CD14-positive monocyte (primary cell): Measurements from ENCODE around the gene IMMP2L. TPM values are rescaled to one million over a fixed set of nuclear protein-coding genes. Genes with fewer than 3 reads are reported as not detected.

Source experiments
- DNase-seq, 3 donors: peaks; one replicate each; pipeline ENCODE4 v3.0.0-alpha.2; 2011 to 2022
- H2AFZ ChIP-seq: 2 replicates; pipeline ENCODE4 v1.6.0; 2012; ENCODE audit warnings: mild to moderate bottlenecking, low read depth, low read length, inconsistent platforms; ENCODE audit not compliant: insufficient read depth, poor library complexity, severe bottlenecking
- H3K27ac ChIP-seq, 2 donors: 1 replicate in 1 of 2; 2 replicates in 1 of 2; pipeline ENCODE4 v1.5.1; 2012 to 2013; ENCODE audit warnings: low read length in 2 of 2, control low read depth in 1 of 2, inconsistent platforms in 1 of 2, low read depth in 1 of 2, mild to moderate bottlenecking in 1 of 2
- H3K27me3 ChIP-seq, 2 donors: one replicate each; pipeline versions ENCODE4 v1.6.0 to v1.6.1; 2011 to 2013; ENCODE audit warnings: low read length in 2 of 2; ENCODE audit not compliant: control insufficient read depth in 2 of 2, insufficient read depth in 2 of 2
- H3K36me3 ChIP-seq, 2 donors: replicated peaks in 1 of 2; 1 replicate in 1 of 2; 2 replicates in 1 of 2; pipeline versions ENCODE4 v1.5.1 to v1.6.1; 2012 to 2013; ENCODE audit warnings: low read length in 2 of 2, control low read depth in 1 of 2, inconsistent platforms in 1 of 2, mild to moderate bottlenecking in 1 of 2; ENCODE audit not compliant: insufficient read depth in 2 of 2, control insufficient read depth in 1 of 2
- H3K4me1 ChIP-seq, 2 donors: 1 replicate in 1 of 2; 2 replicates in 1 of 2; pipeline versions ENCODE4 v1.5.1 to v1.6.1; 2012 to 2013; ENCODE audit warnings: low read length in 2 of 2, control low read depth in 1 of 2, inconsistent platforms in 1 of 2, mild to moderate bottlenecking in 1 of 2, moderate library complexity in 1 of 2; ENCODE audit not compliant: insufficient read depth in 2 of 2, control insufficient read depth in 1 of 2
- H3K4me2 ChIP-seq: replicated peaks from 2 replicates; pipeline ENCODE3; 2012; ENCODE audit warnings: low read length, moderate library complexity, mild to moderate bottlenecking; ENCODE audit not compliant: poor library complexity, severe bottlenecking; ENCODE audit errors: extremely low read depth
- H3K4me3 ChIP-seq, 3 experiments: fragments of 200-600 bp in 1 of 3; sonication (generic) in 1 of 3; replicated peaks in 1 of 3; 1 replicate in 2 of 3; 2 replicates in 1 of 3; pipeline ENCODE4 v1.5.1; 2011 to 2013; ENCODE audit warnings: low read length in 3 of 3, mild to moderate bottlenecking in 3 of 3, control low read depth in 2 of 3, low read depth in 2 of 3, inconsistent platforms in 1 of 3, moderate library complexity in 1 of 3
- H3K79me2 ChIP-seq: 2 replicates; pipeline ENCODE4 v1.6.0; 2012; ENCODE audit warnings: mild to moderate bottlenecking, control low read depth, inconsistent platforms, low read length, moderate library complexity; ENCODE audit not compliant: insufficient read depth
- H3K9ac ChIP-seq: 2 replicates; pipeline ENCODE4 v1.6.0; 2017; ENCODE audit warnings: low read length, mild to moderate bottlenecking; ENCODE audit not compliant: insufficient read depth, poor library complexity, severe bottlenecking
- H3K9me3 ChIP-seq, 2 donors: replicated peaks in 1 of 2; 1 replicate in 1 of 2; 2 replicates in 1 of 2; pipeline versions ENCODE4 v1.5.1 to v1.6.1; 2012 to 2013; ENCODE audit warnings: low read length in 2 of 2, control low read depth in 1 of 2; ENCODE audit not compliant: control insufficient read depth in 1 of 2, insufficient read depth in 1 of 2
- H4K20me1 ChIP-seq: 2 replicates; pipeline ENCODE4 v1.6.0; 2012; ENCODE audit warnings: mild to moderate bottlenecking, low read length, control low read depth, moderate library complexity; ENCODE audit not compliant: insufficient read depth
- H3K27ac Mint-ChIP-seq, 7 donors: one replicate each; pipeline ENCODE4 v1.8.0; 2020; ENCODE audit warnings: mild to moderate bottlenecking in 7 of 7, mixed read lengths in 7 of 7, moderate library complexity in 6 of 7, inconsistent platforms in 2 of 7
- H3K27me3 Mint-ChIP-seq, 3 donors: one replicate each; pipeline ENCODE4 v1.8.0; 2021 to 2022; ENCODE audit warnings: low read depth in 3 of 3, mild to moderate bottlenecking in 3 of 3, mixed read lengths in 3 of 3, moderate library complexity in 3 of 3, inconsistent platforms in 1 of 3
- H3K36me3 Mint-ChIP-seq, 2 donors: one replicate each; pipeline ENCODE4 v1.8.0; 2020; ENCODE audit warnings: mixed read lengths in 2 of 2, inconsistent platforms in 1 of 2, mild to moderate bottlenecking in 1 of 2
- H3K4me1 Mint-ChIP-seq: one replicate; pipeline ENCODE4 v1.8.0; 2020; ENCODE audit warnings: mild to moderate bottlenecking, mixed read lengths
- H3K4me3 Mint-ChIP-seq, 2 donors: one replicate each; pipeline ENCODE4 v1.8.0; 2020; ENCODE audit warnings: mild to moderate bottlenecking in 2 of 2, mixed read lengths in 2 of 2, moderate library complexity in 1 of 2
- H3K9me3 Mint-ChIP-seq, 7 donors: one replicate each; pipeline ENCODE4 v1.8.0; 2020 to 2022; ENCODE audit warnings: mixed read lengths in 7 of 7, mild to moderate bottlenecking in 6 of 7, moderate library complexity in 6 of 7, inconsistent platforms in 2 of 7
- CTCF ChIP-seq: fragments of 200-600 bp; IDR thresholded peaks from one replicate; pipeline ENCODE4 v1.8.0; 2022; ENCODE audit warnings: antibody characterized with exemption, mild to moderate bottlenecking
- WGBS: methylation state at CpG from one replicate; pipeline ENCODE4 v1.1.5; 2013; ENCODE audit warnings: missing lambda C conversion rate; ENCODE audit not compliant: insufficient coverage; 5-methylcytosine and 5-hydroxymethylcytosine counted together
- intact Hi-C, 2 donors: fragments of 100-400 bp; cut with micrococcal nuclease; formaldehyde crosslinking; loops; one replicate each; pipeline versions ENCODE4 v1.15.0 to v1.15.1; 2023
- polyA plus RNA-seq, 3 donors: library from polyadenylated mRNA; depleted of rRNA in 1 of 3; unstranded in 2 of 3; stranded (reverse) in 1 of 3; fragments of 300-500 nt in 2 of 3; fragments of >200 nt in 1 of 3; fragmentation: Illumina TruSeq in 2 of 3; gene quantifications; 1 replicate in 2 of 3; 2 replicates in 1 of 3; pipeline ENCODE4 v1.2.3, GENCODE V29; 2012 to 2021

The IMMP2L gene
- polyA plus RNA-seq, 3 donors: 1.9 to 6.4 (median 6.2) TPM

- Mint-ChIP-seq H3K27me3 (peaks cover 0 to 2% (median 0%) of the 10 kb centered on the region in 3 donors), H3K9me3 (peaks cover 2 to 12% (median 7%) of the 10 kb centered on the region in 7 donors), H3K4me3 (no peak overlapping the region), H3K27ac (no peak overlapping the region), H3K36me3 (no peaks in the 10 kb centered on the region), H3K4me1 (no peaks in the 10 kb centered on the region)
- Histone ChIP-seq H3K36me3 (no peaks in the 10 kb centered on the region), H3K79me2 (no peaks in the 10 kb centered on the region), H3K9me3 (peaks cover 0 to 9% of the 10 kb centered on the region in 2 donors), H3K9ac (no peak overlapping the region), H4K20me1 (no peaks in the 10 kb centered on the region), H3K27ac (no peak overlapping the region), H2AFZ (no peak overlapping the region), H3K4me3 (no peak overlapping the region), H3K4me1 (no peaks in the 10 kb centered on the region), H3K4me2 (no peak overlapping the region), H3K27me3 (no peaks in the 10 kb centered on the region)
- intact Hi-C loops: no loop called here
- DNase-seq: no peak
- no CpG with 5 or more reads among the region's 3 CpGs for WGBS
- no peak for TF ChIP-seq CTCF
These were observed 653.2 kb downstream of the IMMP2L start for GRCh38 chr7:110909117-110909516.

GRCh38 chr7:110905773-110906566 is 656.3 kb downstream of the IMMP2L start:
- H3K9ac ChIP-seq: no peak overlapping the region
- intact Hi-C loops: no loop called here
- no peaks in the 10 kb centered on the region for H3K4me1 Mint-ChIP-seq

More at GRCh38 chr7:110905773-110906566, 656.3 kb downstream of the IMMP2L start:
- Histone ChIP-seq H3K4me3 (no peak overlapping the region), H3K4me2 (no peak overlapping the region), H3K4me1 (no peaks in the 10 kb centered on the region), H3K27me3 (no peaks in the 10 kb centered on the region), H3K36me3 (no peaks in the 10 kb centered on the region), H2AFZ (no peak overlapping the region), H3K27ac (no peak overlapping the region), H4K20me1 (no peaks in the 10 kb centered on the region), H3K9me3 (peaks cover 0 to 9% of the 10 kb centered on the region in 2 donors), H3K79me2 (no peaks in the 10 kb centered on the region)
- H3K27ac Mint-ChIP-seq: no peak overlapping the region
- H3K27me3 Mint-ChIP-seq: peaks cover 0 to 2% (median 0%) of the 10 kb centered on the region in 3 donors
- H3K4me3 Mint-ChIP-seq: no peak overlapping the region
- no peak for DNase-seq
- peaks cover 3 to 19% (median 9%) of the 10 kb centered on the region in 7 donors for H3K9me3 Mint-ChIP-seq
- no peaks in the 10 kb centered on the region for H3K36me3 Mint-ChIP-seq
- no peak for TF ChIP-seq CTCF
- WGBS: 92% methylated on average over 4 of the region's 4 CpGs
